Spleen (tissue), 7 donors: Measurements from ENCODE around the gene ADGRV1.

Source experiments
- POLR2A ChIP-seq, 3 donors: fragments of 450-650 bp; IDR thresholded peaks; one replicate each; pipeline ENCODE4 v1.5.1; 2017; ENCODE audit warnings: antibody characterized with exemption in 3 of 3, mild to moderate bottlenecking in 1 of 3
- TF ChIP-seq, protein P1 (sequence below), 11 experiments: fragments of 200-600 bp in 7 of 11; fragments of 450-650 bp in 4 of 11; sonication (generic) in 4 of 11; IDR thresholded peaks in 8 of 11; conservative IDR thresholded peaks in 3 of 11; 1 replicate in 7 of 11; 2 replicates in 4 of 11; pipeline versions ENCODE4 v1.4.0 to v1.8.0; 2016 to 2021; ENCODE audit warnings: antibody characterized with exemption in 11 of 11, inconsistent platforms in 4 of 11, mild to moderate bottlenecking in 1 of 11
- donor health status: DM: no; HTN: no; CAD: no; lungs with moderate emphysema.
- donor health status: DM: no; HTN: no; CAD: no.
- donor health status: DM: no; HTN: no; CAD: no.

DNA sequence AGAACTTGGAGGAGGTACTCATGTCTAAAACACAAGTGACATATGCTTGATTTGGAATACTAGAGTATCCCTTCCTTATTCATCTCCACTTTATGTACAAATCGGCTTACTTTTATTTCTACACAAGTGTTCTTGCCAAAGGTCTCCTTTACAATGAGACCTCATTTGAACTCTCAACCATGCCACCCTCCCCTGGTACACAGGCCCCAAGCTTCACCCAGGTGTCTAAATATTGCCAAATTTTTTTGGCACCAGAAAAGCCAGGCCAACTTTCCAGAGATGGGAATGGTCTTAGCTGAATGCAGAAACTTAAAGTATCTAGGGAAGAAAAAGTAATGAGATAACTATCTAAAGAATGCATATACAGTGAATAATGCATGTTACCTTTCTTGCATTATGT, 48.2 kb upstream of the ADGRV1 start:
- TF ChIP-seq, protein P1, sequence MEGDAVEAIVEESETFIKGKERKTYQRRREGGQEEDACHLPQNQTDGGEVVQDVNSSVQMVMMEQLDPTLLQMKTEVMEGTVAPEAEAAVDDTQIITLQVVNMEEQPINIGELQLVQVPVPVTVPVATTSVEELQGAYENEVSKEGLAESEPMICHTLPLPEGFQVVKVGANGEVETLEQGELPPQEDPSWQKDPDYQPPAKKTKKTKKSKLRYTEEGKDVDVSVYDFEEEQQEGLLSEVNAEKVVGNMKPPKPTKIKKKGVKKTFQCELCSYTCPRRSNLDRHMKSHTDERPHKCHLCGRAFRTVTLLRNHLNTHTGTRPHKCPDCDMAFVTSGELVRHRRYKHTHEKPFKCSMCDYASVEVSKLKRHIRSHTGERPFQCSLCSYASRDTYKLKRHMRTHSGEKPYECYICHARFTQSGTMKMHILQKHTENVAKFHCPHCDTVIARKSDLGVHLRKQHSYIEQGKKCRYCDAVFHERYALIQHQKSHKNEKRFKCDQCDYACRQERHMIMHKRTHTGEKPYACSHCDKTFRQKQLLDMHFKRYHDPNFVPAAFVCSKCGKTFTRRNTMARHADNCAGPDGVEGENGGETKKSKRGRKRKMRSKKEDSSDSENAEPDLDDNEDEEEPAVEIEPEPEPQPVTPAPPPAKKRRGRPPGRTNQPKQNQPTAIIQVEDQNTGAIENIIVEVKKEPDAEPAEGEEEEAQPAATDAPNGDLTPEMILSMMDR (IDR thresholded peaks at IDR 0.05 in 8 of 11, conservative IDR thresholded peaks at IDR 0.05 in 3 of 11), result no peak
- no peak for TF ChIP-seq POLR2A (IDR thresholded peaks at IDR 0.05)
